C4-2B (cell line): ENCODE measurements around the gene GJC2.
"Not testable (repeated sequence)": the region's sequence is repeated elsewhere in the genome, so short reads cannot be mapped to it uniquely, and the experiment has no call there.

Experiments
- ZFX ChIP-seq: fragments of 450-650 bp; IDR thresholded peaks from 2 replicates; pipeline ENCODE4 v1.6.1; 2017
- TF ChIP-seq, protein P1 (sequence below): fragments of 450-650 bp; conservative IDR thresholded peaks from 2 replicates; pipeline ENCODE4 v1.5.1; 2017; ENCODE audit warnings: mild to moderate bottlenecking

DNA sequence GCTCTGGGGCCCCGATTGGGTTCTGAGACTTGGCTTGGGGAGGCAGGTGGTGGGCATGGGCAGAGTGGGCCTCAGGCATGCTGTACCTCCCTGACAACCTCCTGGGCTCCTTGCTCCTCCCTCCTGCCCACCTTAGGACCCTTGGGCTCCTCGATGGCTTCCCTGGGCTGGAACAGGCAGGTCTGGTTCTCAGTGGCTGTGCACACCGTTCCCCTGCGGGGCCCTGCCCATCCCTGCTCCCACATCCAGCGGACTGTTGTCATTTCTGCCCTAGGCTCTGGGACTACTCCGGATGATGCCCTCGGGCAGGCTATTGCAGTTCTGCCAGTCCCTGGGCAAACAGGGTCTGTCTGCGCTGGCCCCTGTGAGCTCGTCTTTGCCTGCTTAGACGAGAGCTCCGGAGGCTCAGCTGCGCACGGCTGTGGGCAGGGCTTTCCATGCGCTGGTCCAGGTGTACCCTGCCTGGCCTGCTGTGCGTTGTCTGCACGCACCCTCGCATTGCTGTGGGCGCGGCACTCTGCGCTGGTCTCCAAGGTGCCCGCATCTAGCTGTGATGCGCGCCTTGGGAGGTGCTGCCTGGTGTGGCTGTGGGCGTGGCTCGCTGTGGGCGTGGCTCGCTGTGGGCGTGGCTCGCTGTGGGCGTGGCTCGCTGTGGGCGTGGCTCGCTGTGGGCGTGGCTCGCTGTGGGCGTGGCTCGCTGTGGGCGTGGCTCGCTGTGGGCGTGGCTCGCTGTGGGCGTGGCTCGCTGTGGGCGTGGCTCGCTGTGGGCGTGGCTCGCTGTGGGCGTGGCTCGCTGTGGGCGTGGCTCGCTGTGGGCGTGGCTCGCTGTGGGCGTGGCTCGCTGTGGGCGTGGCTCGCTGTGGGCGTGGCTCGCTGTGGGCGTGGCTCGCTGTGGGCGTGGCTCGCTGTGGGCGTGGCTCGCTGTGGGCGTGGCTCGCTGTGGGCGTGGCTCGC, 24.1 kb downstream of the GJC2 start:
- TF ChIP-seq, protein P1, sequence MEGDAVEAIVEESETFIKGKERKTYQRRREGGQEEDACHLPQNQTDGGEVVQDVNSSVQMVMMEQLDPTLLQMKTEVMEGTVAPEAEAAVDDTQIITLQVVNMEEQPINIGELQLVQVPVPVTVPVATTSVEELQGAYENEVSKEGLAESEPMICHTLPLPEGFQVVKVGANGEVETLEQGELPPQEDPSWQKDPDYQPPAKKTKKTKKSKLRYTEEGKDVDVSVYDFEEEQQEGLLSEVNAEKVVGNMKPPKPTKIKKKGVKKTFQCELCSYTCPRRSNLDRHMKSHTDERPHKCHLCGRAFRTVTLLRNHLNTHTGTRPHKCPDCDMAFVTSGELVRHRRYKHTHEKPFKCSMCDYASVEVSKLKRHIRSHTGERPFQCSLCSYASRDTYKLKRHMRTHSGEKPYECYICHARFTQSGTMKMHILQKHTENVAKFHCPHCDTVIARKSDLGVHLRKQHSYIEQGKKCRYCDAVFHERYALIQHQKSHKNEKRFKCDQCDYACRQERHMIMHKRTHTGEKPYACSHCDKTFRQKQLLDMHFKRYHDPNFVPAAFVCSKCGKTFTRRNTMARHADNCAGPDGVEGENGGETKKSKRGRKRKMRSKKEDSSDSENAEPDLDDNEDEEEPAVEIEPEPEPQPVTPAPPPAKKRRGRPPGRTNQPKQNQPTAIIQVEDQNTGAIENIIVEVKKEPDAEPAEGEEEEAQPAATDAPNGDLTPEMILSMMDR, result not testable (repeated sequence)
- TF ChIP-seq ZFX, result not testable (repeated sequence)
